HG02571 (cell line): ENCODE data around the gene ANXA8.
"Not testable (repeated sequence)": the region's sequence is repeated elsewhere in the genome, so short reads cannot be mapped to it uniquely, and the experiment has no call there.

Experiments
- ATAC-seq: cut with Tn5 transposase; IDR thresholded peaks from one replicate; pipeline ENCODE4 v1.9.1; 2021; ENCODE audit warnings: mild to moderate bottlenecking, moderate library complexity; ENCODE audit not compliant: unreplicated experiment

ANXA8 gene

DNA sequence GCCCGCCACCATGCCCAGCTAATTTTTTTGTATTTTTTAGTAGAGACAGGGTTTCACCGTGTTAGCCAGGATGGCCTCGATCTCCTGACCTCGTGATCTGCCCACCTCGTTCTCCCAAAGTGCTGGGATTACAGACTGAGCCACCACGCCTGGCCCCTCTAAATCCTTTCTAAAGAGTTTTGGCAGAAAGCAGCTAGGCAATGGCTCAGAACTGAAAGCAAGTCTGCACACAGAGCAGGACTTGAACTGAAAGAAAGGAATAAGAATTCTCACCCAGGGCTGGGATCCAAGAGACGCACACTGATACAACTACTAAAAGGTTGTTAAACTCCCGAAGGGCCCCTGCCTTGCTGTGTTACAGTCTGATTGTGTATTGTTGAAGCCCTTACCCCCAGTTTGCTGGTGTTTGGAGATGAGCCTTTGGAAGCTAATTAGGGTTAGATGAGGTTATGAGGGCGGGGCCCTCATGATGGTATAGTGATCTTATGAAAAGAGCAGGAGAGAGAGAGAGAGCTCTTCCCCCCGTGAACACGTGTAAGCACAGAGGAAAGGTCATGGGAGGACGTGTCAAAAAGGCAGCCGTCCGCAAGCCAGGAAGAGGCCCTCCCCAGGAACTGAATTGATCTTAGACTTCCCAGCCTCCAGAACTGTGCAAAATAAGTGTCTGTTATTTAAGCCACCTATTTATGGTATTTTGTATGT lies 18.5 kb downstream of the ANXA8 start:
- not testable (repeated sequence) for ATAC-seq

GRCh38 chr10:47462577-47463358 lies 21.1 kb downstream of the ANXA8 start:
- ATAC-seq = not testable (repeated sequence)

GRCh38 chr10:47461261-47461687 lies 22.6 kb downstream of the ANXA8 start:
- ATAC-seq = not testable (repeated sequence)

GRCh38 chr10:47458466-47459154 lies 25.3 kb downstream of the ANXA8 start:
- no peak for ATAC-seq

DNA sequence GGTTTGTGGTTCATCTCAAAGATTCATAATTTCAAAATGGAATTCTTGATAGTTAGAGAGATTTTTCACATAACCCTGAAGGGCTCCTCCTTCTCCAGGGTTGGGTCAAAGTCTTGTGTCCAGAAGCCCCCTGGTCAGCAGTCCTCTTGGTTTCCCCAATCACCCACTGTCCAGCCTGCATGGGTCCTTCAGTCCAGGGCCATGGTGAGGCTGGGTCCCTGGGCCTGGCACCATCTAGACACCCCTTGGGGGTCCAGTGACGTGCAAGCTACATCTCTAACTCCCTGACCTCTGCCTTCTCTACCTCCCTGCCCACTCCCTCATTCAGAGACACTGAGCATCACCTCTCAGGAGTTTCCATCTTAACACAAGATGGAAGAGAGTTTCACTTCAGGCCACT lies 26.1 kb downstream of the ANXA8 start:
- ATAC-seq = no peak

GRCh38 chr10:47457528-47457820 lies 26.4 kb downstream of the ANXA8 start:
- ATAC-seq = no peak

- ATAC-seq = no peak
These were observed 27.0 kb downstream of the ANXA8 start for GRCh38 chr10:47456794-47457527.

DNA sequence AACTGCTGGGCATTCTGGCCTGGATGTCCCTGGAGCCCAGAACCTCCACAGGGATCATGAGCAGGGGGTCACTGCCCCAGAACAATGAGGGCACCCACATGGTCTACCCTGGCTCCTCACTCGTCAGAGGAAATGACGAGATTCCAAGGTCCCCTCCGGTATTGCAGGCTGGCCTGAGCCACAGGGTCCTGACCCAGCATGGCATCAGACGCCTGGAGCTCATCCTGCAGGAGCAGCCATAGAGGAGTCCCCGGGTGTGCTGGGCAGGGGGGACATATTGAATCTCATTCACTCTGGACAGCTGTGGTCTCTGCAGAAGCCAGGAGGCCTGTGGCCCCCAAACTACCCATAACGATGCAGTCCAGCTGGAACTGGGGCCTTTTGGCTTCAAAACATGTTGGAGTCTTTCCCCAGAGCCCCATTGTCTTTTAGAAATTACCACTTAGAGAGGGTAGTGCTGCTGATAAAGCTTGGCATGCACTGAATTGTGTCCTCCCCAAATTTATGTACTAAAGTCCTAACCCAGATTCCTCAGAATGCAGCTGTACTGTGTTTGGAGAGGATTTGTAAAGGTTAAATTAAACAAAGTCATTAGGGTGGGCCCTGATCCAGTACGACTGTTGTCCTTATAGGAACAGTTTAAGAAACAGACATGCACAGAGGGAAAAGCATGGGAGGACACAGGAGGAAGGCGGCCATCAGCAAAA lies 27.7 kb downstream of the ANXA8 start:
- ATAC-seq = no peak

DNA sequence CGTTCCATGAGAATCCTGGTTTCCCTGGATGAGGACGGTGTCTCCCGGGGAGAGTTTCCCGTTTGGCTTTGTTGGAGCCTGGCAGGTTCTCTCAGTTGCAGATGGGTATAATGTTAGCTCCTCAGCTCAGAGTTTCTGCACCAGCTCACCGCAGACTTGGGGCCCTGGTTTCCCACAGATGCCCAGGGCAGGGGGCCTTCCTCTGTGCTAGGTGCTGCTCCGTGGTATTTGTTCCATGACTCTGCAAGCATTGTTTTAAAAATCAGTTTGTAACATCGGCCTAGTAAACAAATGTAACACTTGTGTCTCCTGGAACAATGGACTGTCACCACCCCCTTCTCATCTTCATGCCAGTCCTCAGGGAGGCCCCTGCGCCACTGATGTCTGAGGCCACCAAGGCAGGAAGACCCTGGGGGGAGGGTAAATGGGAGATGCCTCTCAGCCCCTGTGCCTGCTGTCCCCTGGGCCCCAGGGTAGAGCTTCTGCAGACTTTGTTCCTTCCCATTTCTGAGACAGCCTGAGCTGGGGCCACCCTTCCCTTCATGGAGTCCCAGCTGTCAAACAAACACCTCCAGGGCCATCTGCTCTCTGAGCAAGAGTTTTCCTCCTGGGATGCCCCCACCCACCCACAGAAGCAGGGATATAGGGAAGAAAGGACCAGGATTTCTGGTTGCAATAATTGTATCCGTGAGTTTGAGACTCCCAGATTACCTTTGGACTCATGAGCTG lies 28.4 kb downstream of the ANXA8 start:
- ATAC-seq = not testable (repeated sequence)

DNA sequence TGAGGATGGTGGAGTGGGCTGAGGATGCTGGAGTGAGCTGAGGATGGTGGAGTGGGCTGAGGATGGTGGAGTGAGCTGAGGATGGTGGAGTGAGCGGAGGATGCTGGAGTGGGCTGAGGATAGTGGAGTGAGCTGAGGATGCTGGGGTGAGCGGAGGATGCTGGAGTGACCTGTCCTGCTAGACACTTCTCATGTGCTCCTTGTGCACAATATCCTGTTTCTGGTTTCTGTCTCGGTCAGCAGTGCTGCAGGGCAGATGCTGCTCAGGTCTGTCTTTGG lies 29.2 kb downstream of the ANXA8 start:
- no peak for ATAC-seq

DNA sequence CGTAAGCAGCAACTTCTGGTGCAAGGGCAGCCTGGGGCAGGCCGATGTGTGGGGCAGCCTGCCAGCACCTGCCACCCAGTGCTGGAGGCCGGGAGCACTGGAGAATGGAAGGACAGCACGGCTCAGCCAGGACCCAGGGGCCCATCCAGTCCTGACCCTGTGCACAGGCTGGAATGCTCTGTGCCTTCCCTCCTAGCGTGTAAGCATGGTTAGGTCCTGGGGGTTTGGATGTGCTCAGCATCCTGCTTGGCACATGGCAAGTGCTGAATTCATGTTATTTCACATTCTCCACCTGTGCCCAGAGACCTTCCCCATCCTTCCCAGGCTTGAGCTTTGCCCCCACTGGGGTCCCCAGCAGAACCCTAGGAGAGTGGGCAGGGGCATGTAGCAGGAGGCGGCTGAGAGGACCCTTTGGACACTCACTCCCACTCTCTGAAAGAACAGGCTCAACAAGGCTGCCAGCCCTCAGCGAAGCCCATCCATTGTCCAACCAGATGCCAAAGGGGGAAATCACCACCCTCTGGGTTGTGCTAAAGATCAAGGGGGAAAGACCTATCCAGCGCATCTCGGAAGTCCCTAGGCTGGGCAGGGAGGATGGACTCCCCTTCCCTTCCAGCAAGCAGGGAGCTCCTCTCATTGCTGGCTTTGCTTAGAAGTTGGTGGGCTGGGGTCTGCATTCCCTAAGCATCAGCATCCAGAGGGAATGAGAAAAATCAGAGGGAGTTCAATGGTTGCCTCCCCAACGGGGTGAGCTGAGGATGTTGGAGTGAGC lies 29.7 kb downstream of the ANXA8 start:
- ATAC-seq = no peak

GRCh38 chr10:47453141-47454007 lies 30.5 kb downstream of the ANXA8 start:
- no peak for ATAC-seq

- no peak for ATAC-seq
These were observed 31.3 kb downstream of the ANXA8 start for GRCh38 chr10:47452495-47453140.

- ATAC-seq = no peak
These were observed 31.9 kb downstream of the ANXA8 start for GRCh38 chr10:47451998-47452494.

DNA sequence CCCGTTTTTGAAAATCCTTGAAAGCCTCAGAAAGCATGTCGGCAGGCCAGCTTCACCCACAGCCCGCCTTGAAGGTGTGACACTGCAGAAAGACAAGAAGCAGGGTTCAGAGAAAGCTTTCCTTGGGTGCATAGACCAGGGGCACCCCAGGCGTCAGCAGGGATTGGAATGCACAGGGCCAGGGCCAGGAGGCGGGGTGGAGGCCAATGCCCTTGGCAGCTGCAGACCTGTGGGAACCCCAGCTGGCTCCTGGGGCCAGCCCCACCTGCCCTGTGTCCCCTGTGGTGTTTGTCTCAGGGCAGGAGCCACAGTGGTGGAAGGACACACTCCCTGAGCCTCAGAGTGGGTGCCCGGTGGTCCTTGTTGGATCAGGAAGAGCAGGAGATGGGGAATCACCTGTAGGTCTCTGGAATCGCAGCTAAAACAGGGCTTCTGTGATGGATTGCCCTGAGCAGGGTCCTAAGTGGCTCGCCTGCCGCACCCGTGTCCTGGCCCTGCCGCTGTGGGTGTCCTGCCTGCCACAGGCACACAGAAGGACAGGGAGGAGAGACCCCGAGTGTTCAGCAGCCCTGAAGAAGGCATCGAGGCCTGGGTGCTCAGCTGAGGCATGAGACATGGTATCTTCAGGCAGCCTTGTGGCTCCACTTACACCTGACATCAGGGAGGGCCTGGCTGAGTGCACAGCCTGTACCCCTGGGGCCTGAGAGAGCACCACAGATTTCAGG lies 32.5 kb downstream of the ANXA8 start:
- ATAC-seq = no peak

- no peak for ATAC-seq
These were observed 33.5 kb downstream of the ANXA8 start for GRCh38 chr10:47450442-47450841.

DNA sequence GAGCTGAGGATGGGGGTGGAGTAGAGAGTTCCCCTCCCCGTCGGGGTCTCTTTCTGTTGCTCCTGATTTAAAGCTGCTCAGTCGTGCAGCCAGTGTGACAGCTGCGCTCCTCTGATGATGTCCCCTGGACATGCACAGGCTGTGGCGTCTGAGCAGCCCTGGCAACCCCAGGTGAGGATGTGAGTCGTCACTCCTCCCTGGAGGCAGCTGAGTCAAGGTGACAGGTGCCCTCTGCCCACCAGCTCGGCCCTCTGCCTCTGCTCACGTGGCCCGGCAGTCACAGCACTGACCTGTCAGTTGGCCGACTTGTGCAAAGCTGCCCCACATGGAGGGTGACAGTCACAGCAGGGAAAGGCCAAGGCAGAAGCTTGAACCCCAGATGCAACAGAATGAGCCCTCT lies 33.9 kb downstream of the ANXA8 start:
- ATAC-seq = no peak
